IMR-90 (cell line): ENCODE data around the gene C10orf71. TPM values are rescaled to one million over a fixed set of nuclear protein-coding genes. Genes with fewer than 3 reads are reported as not detected.

Experiments
- ATAC-seq: fragments of 200-7000 bp; cut with Tn5 transposase; 2 replicates; pipeline ENCODE4 v1.9.1; 2020; ENCODE audit warnings: low read depth, mild to moderate bottlenecking, moderate library complexity
- BruUV-seq: library from RNA; stranded (reverse); fragments of 400-500 nt; replicated peaks from 2 replicates; lab custom pipeline; 2021; lab: Mats Ljungman, UMichigan
- CTCF ChIA-PET: fragments of 300-600 bp; formaldehyde crosslinking; extraction: SDS; loops from one replicate; lab custom pipeline; 2021; ENCODE audit warnings: antibody characterized with exemption; lab: Yijun Ruan, JAX
- POLR2A ChIA-PET: fragments of 300-600 bp; sonication (Branson Sonifier 250); formaldehyde crosslinking; loops from one replicate; lab custom pipeline; 2022; ENCODE audit warnings: antibody characterized with exemption; ENCODE audit not compliant: unreplicated experiment; lab: Charles Lee
- DNase-seq: peaks from one replicate; pipeline ENCODE4 v3.0.0; 2013
- H2AFZ ChIP-seq: replicated peaks from 2 replicates; pipeline ENCODE3; 2013; ENCODE audit warnings: low read length, mild to moderate bottlenecking; ENCODE audit not compliant: poor library complexity
- H2AK5ac ChIP-seq: 2 replicates; pipeline ENCODE4 v1.6.1; 2013; ENCODE audit warnings: low read depth, low read length, inconsistent platforms
- H2AK9ac ChIP-seq: replicated peaks from 2 replicates; pipeline ENCODE3; 2013; ENCODE audit warnings: mild to moderate bottlenecking, low read depth, low read length, moderate library complexity; ENCODE audit not compliant: poor library complexity
- H2BK120ac ChIP-seq: 2 replicates; pipeline ENCODE4 v1.6.1; 2013; ENCODE audit warnings: low read depth, low read length, inconsistent platforms
- H2BK15ac ChIP-seq: 3 replicates; pipeline ENCODE4 v1.6.1; 2013; ENCODE audit warnings: low read depth, low read length, inconsistent platforms
- H2BK20ac ChIP-seq: 2 replicates; pipeline ENCODE4 v1.6.1; 2013; ENCODE audit warnings: low read depth, mild to moderate bottlenecking, inconsistent platforms, low read length, moderate library complexity
- H2BK5ac ChIP-seq: 2 replicates; pipeline ENCODE4 v1.6.1; 2013; ENCODE audit warnings: mild to moderate bottlenecking, low read depth, low read length, inconsistent platforms; ENCODE audit not compliant: poor library complexity, severe bottlenecking
- H3K14ac ChIP-seq: replicated peaks from 2 replicates; pipeline ENCODE4 v1.6.1; 2013; ENCODE audit warnings: low read depth, low read length, inconsistent platforms
- H3K18ac ChIP-seq: 2 replicates; pipeline ENCODE4 v1.6.1; 2013; ENCODE audit warnings: low read depth, low read length, control low read depth
- H3K23ac ChIP-seq: 2 replicates; pipeline ENCODE4 v1.6.1; 2013; ENCODE audit warnings: low read depth, low read length, inconsistent platforms
- H3K27ac ChIP-seq: 2 replicates; pipeline ENCODE4 v1.5.1; 2013; ENCODE audit warnings: mild to moderate bottlenecking, control low read depth, low read length; ENCODE audit not compliant: insufficient read depth
- H3K27me3 ChIP-seq: 2 replicates; pipeline ENCODE4 v1.6.1; 2013; ENCODE audit warnings: low read length; ENCODE audit not compliant: control insufficient read depth, insufficient read depth
- H3K36me3 ChIP-seq: 2 replicates; pipeline ENCODE4 v1.6.1; 2013; ENCODE audit warnings: low read length, mixed read lengths; ENCODE audit not compliant: control insufficient read depth, insufficient read depth
- H3K4ac ChIP-seq: 2 replicates; pipeline ENCODE4 v1.6.1; 2013; ENCODE audit warnings: low read depth, low read length, inconsistent platforms
- H3K4me1 ChIP-seq: 2 replicates; pipeline ENCODE4 v1.6.1; 2013; ENCODE audit warnings: low read length, mixed read lengths; ENCODE audit not compliant: control insufficient read depth, insufficient read depth
- H3K4me2 ChIP-seq: 2 replicates; pipeline ENCODE4 v1.6.1; 2013; ENCODE audit warnings: low read depth, mild to moderate bottlenecking, control low read depth, low read length, moderate library complexity
- H3K4me3 ChIP-seq: 2 replicates; pipeline ENCODE4 v1.5.1; 2013; ENCODE audit warnings: low read depth, mild to moderate bottlenecking, control low read depth, low read length, moderate library complexity; ENCODE audit not compliant: insufficient read depth
- H3K56ac ChIP-seq: 2 replicates; pipeline ENCODE4 v1.6.1; 2013; ENCODE audit warnings: low read length, inconsistent platforms; ENCODE audit not compliant: insufficient read depth; ENCODE audit errors: extremely low read depth
- H3K79me1 ChIP-seq, 2 experiments: 2 replicates each; pipeline ENCODE4 v1.6.1; 2013; ENCODE audit warnings: low read length in 2 of 2, inconsistent platforms in 1 of 2, low read depth in 1 of 2
- H3K9ac ChIP-seq: 2 replicates; pipeline ENCODE4 v1.6.1; 2013; ENCODE audit warnings: low read depth, low read length, control low read depth
- H3K9me1 ChIP-seq: 2 replicates; pipeline ENCODE4 v1.6.1; 2013; ENCODE audit warnings: low read length, inconsistent platforms; ENCODE audit not compliant: insufficient read depth
- H3K9me3 ChIP-seq: 2 replicates; pipeline ENCODE4 v1.6.1; 2013; ENCODE audit warnings: low read length; ENCODE audit not compliant: control insufficient read depth, insufficient read depth
- H4K20me1 ChIP-seq: 2 replicates; pipeline ENCODE4 v1.6.1; 2013; ENCODE audit warnings: low read length, inconsistent platforms; ENCODE audit not compliant: insufficient read depth
- H4K5ac ChIP-seq: 2 replicates; pipeline ENCODE4 v1.6.1; 2013; ENCODE audit warnings: mild to moderate bottlenecking, low read depth, low read length, control low read depth
- H4K8ac ChIP-seq, 2 experiments: 2 replicates each; pipeline ENCODE4 v1.6.1; 2013; ENCODE audit warnings: low read depth in 2 of 2, low read length in 2 of 2, control low read depth in 1 of 2, inconsistent platforms in 1 of 2
- H4K91ac ChIP-seq: 2 replicates; pipeline ENCODE4 v1.6.1; 2013; ENCODE audit warnings: low read depth, low read length, inconsistent platforms; ENCODE audit not compliant: insufficient read depth
- BHLHE40 ChIP-seq: fragments of 150-350 bp; IDR thresholded peaks from 2 replicates; pipeline ENCODE4 v1.6.1; 2016; ENCODE audit warnings: mild to moderate bottlenecking, low read depth, low read length
- CEBPB ChIP-seq: IDR thresholded peaks from 2 replicates; pipeline ENCODE4 v1.6.1; 2012; ENCODE audit warnings: low read depth, low read length, improper control_type of control experiment
- CHD1 ChIP-seq: IDR thresholded peaks from 2 replicates; pipeline ENCODE4 v1.6.1; 2012; ENCODE audit warnings: low read depth, low read length, improper control_type of control experiment
- FOS ChIP-seq: fragments of 150-350 bp; IDR thresholded peaks from 2 replicates; pipeline ENCODE4 v1.6.1; 2016; ENCODE audit warnings: low read depth, low read length
- MAFK ChIP-seq: IDR thresholded peaks from 2 replicates; pipeline ENCODE4 v1.6.1; 2012; ENCODE audit warnings: low read depth, low read length, improper control_type of control experiment
- MAZ ChIP-seq: IDR thresholded peaks from 2 replicates; pipeline ENCODE4 v1.6.1; 2012; ENCODE audit warnings: low read depth, mild to moderate bottlenecking, low read length, improper control_type of control experiment, moderate library complexity, borderline replicate concordance
- MXI1 ChIP-seq: IDR thresholded peaks from 2 replicates; pipeline ENCODE4 v1.6.1; 2012; ENCODE audit warnings: low read depth, mild to moderate bottlenecking, low read length, moderate library complexity, borderline replicate concordance
- NFE2L2 ChIP-seq: fragments of 150-350 bp; IDR thresholded peaks from 2 replicates; pipeline ENCODE4 v1.6.1; 2016; ENCODE audit warnings: low read depth, mild to moderate bottlenecking, low read length
- POLR2A ChIP-seq: IDR thresholded peaks from 2 replicates; pipeline ENCODE4 v1.6.1; 2012; ENCODE audit warnings: mild to moderate bottlenecking, low read depth, low read length
- RAD21 ChIP-seq: IDR thresholded peaks from 2 replicates; pipeline ENCODE4 v1.6.1; 2012; ENCODE audit warnings: low read length, improper control_type of control experiment
- RCOR1 ChIP-seq: IDR thresholded peaks from 2 replicates; pipeline ENCODE4 v1.6.1; 2012; ENCODE audit warnings: mild to moderate bottlenecking, low read length, improper control_type of control experiment; ENCODE audit not compliant: insufficient replicate concordance
- RFX5 ChIP-seq: IDR thresholded peaks from 2 replicates; pipeline ENCODE4 v1.8.0; 2012; ENCODE audit warnings: low read depth, mild to moderate bottlenecking, low read length, moderate library complexity
- SMC3 ChIP-seq: fragments of 150-350 bp; IDR thresholded peaks from 2 replicates; pipeline ENCODE4 v1.6.1; 2016; ENCODE audit warnings: low read depth, mild to moderate bottlenecking, antibody characterized with exemption, low read length, moderate library complexity
- WGBS, 2 experiments: methylation state at CpG; one replicate each; pipeline versions ENCODE4 v1.1.5 to v1.1.7; 2013; ENCODE audit warnings: missing lambda C conversion rate in 2 of 2; ENCODE audit not compliant: insufficient read length in 1 of 2; ENCODE audit errors: extremely low coverage in 2 of 2; 5-methylcytosine and 5-hydroxymethylcytosine counted together
- dilution Hi-C: fragments of 300-500 bp; cut with HindIII; formaldehyde crosslinking; loops from one replicate; pipeline ENCODE4 v1.14.3; 2018; ENCODE audit warnings: low sequenced_read_pairs; ENCODE audit not compliant: unreplicated experiment
- in situ Hi-C: fragments of 300-500 bp; cut with MboI; formaldehyde crosslinking; loops from 3 replicates; pipeline ENCODE4 v1.14.3; 2019; ENCODE audit warnings: low sequenced_read_pairs, inconsistent platforms, mixed read lengths
- intact Hi-C: fragments of 100-400 bp; cut with micrococcal nuclease; formaldehyde crosslinking; loops from 2 replicates; pipeline ENCODE4 v1.10.0; 2022
- polyA plus RNA-seq, 3 experiments: library from polyadenylated mRNA; depleted of rRNA; stranded (reverse); fragments of >200 nt; gene quantifications; 2 replicates each; pipeline ENCODE4 v1.2.3, GENCODE V29; 2012; ENCODE audit warnings: low replicate concordance in 1 of 3
- total RNA-seq: library from RNA; depleted of rRNA; stranded (reverse); fragments of >200 nt; gene quantifications from 2 replicates; pipeline ENCODE4 v1.2.3, GENCODE V29; 2012
- TF ChIP-seq, protein P1 (sequence below): conservative IDR thresholded peaks from 2 replicates; pipeline ENCODE4 v1.5.1; 2012; ENCODE audit warnings: mild to moderate bottlenecking, low read depth, low read length, improper control_type of control experiment
- TF ChIP-seq, protein P2 (sequence below): fragments of 150-350 bp; IDR thresholded peaks from 2 replicates; pipeline ENCODE4 v1.6.1; 2016; ENCODE audit warnings: low read depth, mild to moderate bottlenecking, low read length, moderate library complexity, borderline replicate concordance
- TF ChIP-seq, protein P3 (sequence below): fragments of 150-350 bp; IDR thresholded peaks from 2 replicates; pipeline ENCODE4 v1.6.1; 2017; ENCODE audit warnings: mild to moderate bottlenecking, antibody characterized with exemption, low read length, low read depth

C10orf71 gene
- total and polyA plus RNA-seq, 2 of the 4 experiments (the other 2 are of a cell fraction) = not detected

DNA sequence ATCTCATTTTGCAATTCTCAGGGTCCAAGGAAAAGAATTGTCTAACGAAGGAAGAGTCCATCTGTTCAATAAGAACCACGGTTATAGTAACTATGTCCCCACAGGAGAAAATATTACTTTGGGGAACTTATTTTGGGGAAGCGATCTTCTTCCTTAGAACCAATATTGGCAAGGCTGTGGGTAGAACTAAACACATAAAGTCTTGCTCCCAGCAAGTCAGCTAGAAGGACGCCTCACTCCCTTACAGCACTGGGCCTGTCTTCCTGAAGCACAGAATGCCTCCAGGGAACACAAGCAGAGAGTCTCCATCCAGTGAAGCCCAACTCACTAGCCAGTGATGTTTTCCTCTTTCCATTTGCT is 30.2 kb downstream of the C10orf71 start:
- no peaks in the 10 kb centered on the region for H4K20me1 ChIP-seq
- no peak overlapping the region for H3K27ac ChIP-seq
- H3K27me3 ChIP-seq = peaks cover 14% of the 10 kb centered on the region
- no peaks in the 10 kb centered on the region for H3K36me3 ChIP-seq
- H3K14ac ChIP-seq = no peak overlapping the region
- WGBS, 2 experiments = no CpG with 5 or more reads among the region's 4 CpGs
- ChIA-PET CTCF (no interaction called here), POLR2A (no interaction called here)
- no peak overlapping the region for H3K9ac ChIP-seq
- no peak overlapping the region for H3K23ac ChIP-seq
- no peak overlapping the region for H3K4me3 ChIP-seq
- H2BK20ac ChIP-seq = no peak overlapping the region
- no peak overlapping the region for H2AFZ ChIP-seq
- no peak overlapping the region for H3K4ac ChIP-seq
- no peak overlapping the region for H4K5ac ChIP-seq
- H4K91ac ChIP-seq = no peak overlapping the region
- H3K79me1 ChIP-seq = no peaks in the 10 kb centered on the region
- H2BK15ac ChIP-seq = no peak overlapping the region
- H4K8ac ChIP-seq = no peak overlapping the region
- DNase-seq = no peak
- in situ Hi-C loops (no loop called here), dilution Hi-C loops (no loop called here), intact Hi-C loops (no loop called here)
- no peak overlapping the region for H3K56ac ChIP-seq
- no TSS peak for BruUV-seq
- H2AK9ac ChIP-seq = no peak overlapping the region
- TF ChIP-seq CEBPB (no peak), FOS (no peak), RFX5 (no peak), POLR2A (no peak), MXI1 (no peak), SMC3 (no peak), NFE2L2 (no peak), RCOR1 (no peak), MAFK (no peak), CHD1 (no peak), RAD21 (no peak), MAZ (no peak), BHLHE40 (no peak)
- TF ChIP-seq, protein P1, sequence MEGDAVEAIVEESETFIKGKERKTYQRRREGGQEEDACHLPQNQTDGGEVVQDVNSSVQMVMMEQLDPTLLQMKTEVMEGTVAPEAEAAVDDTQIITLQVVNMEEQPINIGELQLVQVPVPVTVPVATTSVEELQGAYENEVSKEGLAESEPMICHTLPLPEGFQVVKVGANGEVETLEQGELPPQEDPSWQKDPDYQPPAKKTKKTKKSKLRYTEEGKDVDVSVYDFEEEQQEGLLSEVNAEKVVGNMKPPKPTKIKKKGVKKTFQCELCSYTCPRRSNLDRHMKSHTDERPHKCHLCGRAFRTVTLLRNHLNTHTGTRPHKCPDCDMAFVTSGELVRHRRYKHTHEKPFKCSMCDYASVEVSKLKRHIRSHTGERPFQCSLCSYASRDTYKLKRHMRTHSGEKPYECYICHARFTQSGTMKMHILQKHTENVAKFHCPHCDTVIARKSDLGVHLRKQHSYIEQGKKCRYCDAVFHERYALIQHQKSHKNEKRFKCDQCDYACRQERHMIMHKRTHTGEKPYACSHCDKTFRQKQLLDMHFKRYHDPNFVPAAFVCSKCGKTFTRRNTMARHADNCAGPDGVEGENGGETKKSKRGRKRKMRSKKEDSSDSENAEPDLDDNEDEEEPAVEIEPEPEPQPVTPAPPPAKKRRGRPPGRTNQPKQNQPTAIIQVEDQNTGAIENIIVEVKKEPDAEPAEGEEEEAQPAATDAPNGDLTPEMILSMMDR = no peak
- TF ChIP-seq, protein P2, sequence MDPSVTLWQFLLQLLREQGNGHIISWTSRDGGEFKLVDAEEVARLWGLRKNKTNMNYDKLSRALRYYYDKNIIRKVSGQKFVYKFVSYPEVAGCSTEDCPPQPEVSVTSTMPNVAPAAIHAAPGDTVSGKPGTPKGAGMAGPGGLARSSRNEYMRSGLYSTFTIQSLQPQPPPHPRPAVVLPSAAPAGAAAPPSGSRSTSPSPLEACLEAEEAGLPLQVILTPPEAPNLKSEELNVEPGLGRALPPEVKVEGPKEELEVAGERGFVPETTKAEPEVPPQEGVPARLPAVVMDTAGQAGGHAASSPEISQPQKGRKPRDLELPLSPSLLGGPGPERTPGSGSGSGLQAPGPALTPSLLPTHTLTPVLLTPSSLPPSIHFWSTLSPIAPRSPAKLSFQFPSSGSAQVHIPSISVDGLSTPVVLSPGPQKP = no peak
- TF ChIP-seq, protein P3, sequence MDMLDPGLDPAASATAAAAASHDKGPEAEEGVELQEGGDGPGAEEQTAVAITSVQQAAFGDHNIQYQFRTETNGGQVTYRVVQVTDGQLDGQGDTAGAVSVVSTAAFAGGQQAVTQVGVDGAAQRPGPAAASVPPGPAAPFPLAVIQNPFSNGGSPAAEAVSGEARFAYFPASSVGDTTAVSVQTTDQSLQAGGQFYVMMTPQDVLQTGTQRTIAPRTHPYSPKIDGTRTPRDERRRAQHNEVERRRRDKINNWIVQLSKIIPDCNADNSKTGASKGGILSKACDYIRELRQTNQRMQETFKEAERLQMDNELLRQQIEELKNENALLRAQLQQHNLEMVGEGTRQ = no peak
- H3K4me2 ChIP-seq = no peak overlapping the region
- H3K9me1 ChIP-seq = no peaks in the 10 kb centered on the region
- H2BK120ac ChIP-seq = no peak overlapping the region
- ATAC-seq = no peak
- no peaks in the 10 kb centered on the region for H3K9me3 ChIP-seq
- H3K4me1 ChIP-seq = no peaks in the 10 kb centered on the region
- H3K18ac ChIP-seq = no peak overlapping the region
- no peak overlapping the region for H2BK5ac ChIP-seq
- no peak overlapping the region for H2AK5ac ChIP-seq
